ENCODE data around the gene ZNF630. TPM values are rescaled to one million over a fixed set of nuclear protein-coding genes. Genes with fewer than 3 reads are reported as not detected.

ZNF630 gene
- total RNA-seq, 1 experiment from 2014 or later: 3.0 TPM

DNA sequence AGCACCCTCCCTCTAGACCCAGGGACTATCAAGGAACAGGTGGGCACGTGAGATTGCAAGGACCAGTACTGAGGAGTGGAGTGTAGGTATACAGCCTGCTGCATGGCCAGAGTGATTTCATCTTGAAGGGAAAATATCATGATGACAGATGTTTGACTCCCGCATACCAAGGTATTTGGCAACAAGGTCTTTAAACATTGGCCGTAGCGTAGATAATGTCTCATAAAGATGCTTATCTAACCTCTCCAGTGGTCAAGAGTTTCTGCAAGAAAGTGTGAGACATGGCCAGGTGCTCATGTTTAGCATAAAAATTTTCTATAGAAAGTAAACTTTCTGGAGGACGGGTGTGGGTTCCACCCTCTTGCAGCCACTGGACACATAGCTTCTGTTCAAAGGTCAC is 18.7 kb upstream of the ZNF630 start:
- Histone ChIP-seq H3K36me3 (ENCODE audit: control insufficient read depth, insufficient read depth, low read length) (no peaks in the 10 kb centered on the region), H3K4me1 (ENCODE audit: control insufficient read depth, insufficient read depth, low read length) (no peaks in the 10 kb centered on the region), H3K4me3 (ENCODE audit: low read depth in 2 of 2, low read length in 2 of 2) (no peak overlapping the region), H3K27me3 (ENCODE audit: control insufficient read depth, insufficient read depth, low read length) (no peaks in the 10 kb centered on the region), H3K27ac (ENCODE audit: low read length) (no peak overlapping the region), H3K9me3 (ENCODE audit: control insufficient read depth, insufficient read depth, low read depth, low read length) (no peaks in the 10 kb centered on the region)
- ChIA-PET CTCF (no interaction called here), POLR2A (no interaction called here)
- DNase-seq (ENCODE audit: low read depth, low spot score) (no peak), ATAC-seq (no peak; the same call in 1 of the 2 replicates)
- no TSS peak for BruUV-seq (replicated peaks)
- intact Hi-C loops (cut with micrococcal nuclease; ENCODE audit: unreplicated experiment) (no loop called here), in situ Hi-C loops (cut with HindIII; ENCODE audit: low pct_unique_long_range_greater_than_20kb, low sequenced_read_pairs) (no loop called here)
- TF ChIP-seq, protein P1, sequence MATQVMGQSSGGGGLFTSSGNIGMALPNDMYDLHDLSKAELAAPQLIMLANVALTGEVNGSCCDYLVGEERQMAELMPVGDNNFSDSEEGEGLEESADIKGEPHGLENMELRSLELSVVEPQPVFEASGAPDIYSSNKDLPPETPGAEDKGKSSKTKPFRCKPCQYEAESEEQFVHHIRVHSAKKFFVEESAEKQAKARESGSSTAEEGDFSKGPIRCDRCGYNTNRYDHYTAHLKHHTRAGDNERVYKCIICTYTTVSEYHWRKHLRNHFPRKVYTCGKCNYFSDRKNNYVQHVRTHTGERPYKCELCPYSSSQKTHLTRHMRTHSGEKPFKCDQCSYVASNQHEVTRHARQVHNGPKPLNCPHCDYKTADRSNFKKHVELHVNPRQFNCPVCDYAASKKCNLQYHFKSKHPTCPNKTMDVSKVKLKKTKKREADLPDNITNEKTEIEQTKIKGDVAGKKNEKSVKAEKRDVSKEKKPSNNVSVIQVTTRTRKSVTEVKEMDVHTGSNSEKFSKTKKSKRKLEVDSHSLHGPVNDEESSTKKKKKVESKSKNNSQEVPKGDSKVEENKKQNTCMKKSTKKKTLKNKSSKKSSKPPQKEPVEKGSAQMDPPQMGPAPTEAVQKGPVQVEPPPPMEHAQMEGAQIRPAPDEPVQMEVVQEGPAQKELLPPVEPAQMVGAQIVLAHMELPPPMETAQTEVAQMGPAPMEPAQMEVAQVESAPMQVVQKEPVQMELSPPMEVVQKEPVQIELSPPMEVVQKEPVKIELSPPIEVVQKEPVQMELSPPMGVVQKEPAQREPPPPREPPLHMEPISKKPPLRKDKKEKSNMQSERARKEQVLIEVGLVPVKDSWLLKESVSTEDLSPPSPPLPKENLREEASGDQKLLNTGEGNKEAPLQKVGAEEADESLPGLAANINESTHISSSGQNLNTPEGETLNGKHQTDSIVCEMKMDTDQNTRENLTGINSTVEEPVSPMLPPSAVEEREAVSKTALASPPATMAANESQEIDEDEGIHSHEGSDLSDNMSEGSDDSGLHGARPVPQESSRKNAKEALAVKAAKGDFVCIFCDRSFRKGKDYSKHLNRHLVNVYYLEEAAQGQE (IDR thresholded peaks at IDR 0.05; ENCODE audit: insufficient read depth in 1 of 2, low read depth in 2 of 2, low read length in 1 of 2): no peak
- no peak for TF ChIP-seq POLR2AphosphoS5 (IDR thresholded peaks at IDR 0.05; ENCODE audit: low read depth, low read length)
- TF ChIP-seq, protein P2, sequence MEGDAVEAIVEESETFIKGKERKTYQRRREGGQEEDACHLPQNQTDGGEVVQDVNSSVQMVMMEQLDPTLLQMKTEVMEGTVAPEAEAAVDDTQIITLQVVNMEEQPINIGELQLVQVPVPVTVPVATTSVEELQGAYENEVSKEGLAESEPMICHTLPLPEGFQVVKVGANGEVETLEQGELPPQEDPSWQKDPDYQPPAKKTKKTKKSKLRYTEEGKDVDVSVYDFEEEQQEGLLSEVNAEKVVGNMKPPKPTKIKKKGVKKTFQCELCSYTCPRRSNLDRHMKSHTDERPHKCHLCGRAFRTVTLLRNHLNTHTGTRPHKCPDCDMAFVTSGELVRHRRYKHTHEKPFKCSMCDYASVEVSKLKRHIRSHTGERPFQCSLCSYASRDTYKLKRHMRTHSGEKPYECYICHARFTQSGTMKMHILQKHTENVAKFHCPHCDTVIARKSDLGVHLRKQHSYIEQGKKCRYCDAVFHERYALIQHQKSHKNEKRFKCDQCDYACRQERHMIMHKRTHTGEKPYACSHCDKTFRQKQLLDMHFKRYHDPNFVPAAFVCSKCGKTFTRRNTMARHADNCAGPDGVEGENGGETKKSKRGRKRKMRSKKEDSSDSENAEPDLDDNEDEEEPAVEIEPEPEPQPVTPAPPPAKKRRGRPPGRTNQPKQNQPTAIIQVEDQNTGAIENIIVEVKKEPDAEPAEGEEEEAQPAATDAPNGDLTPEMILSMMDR (IDR thresholded peaks at IDR 0.05): no peak
- no peak for TF ChIP-seq SIN3A (IDR thresholded peaks at IDR 0.05; ENCODE audit: borderline replicate concordance, insufficient read depth, low read depth, low read length)
- TF ChIP-seq TCF7L2 (IDR thresholded peaks at IDR 0.05; ENCODE audit: low read depth, low read length): no peak

DNA sequence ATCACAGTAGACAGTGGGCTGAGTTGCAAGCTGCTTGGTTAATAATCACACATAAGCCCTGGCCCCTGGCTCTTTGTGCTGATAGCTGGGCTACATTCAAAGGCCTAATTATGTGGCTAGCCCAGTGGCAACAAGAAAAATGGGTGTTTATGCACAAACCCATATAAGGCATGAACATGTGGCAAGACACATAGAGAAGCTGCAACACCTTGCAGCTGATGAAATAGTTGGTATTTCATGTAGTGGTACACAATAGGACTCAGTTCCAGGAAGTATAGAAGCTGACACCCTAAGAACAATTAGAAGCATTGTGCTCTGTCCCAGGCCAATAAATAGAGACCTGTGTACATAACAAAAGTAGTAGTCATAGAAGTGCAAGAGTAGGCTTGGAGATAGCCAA is 14.6 kb upstream of the ZNF630 start:
- no peak overlapping the region for H3K27ac ChIP-seq (ENCODE audit: low read length)
- ATAC-seq: no peak
- intact Hi-C loops (cut with micrococcal nuclease; ENCODE audit: unreplicated experiment): loop anchor here (10.0 kb wide), 1 partner anchor 419 kb away; the partner anchor contains the start of gene PORCN
- no peak overlapping the region for H3K4me3 ChIP-seq (ENCODE audit: low read depth in 2 of 2, low read length in 2 of 2)
- H3K9me3 ChIP-seq (ENCODE audit: control insufficient read depth, insufficient read depth, low read depth, low read length): no peaks in the 10 kb centered on the region
- in situ Hi-C loops (cut with HindIII; ENCODE audit: low pct_unique_long_range_greater_than_20kb, low sequenced_read_pairs): no loop called here
- no TSS peak for BruUV-seq (replicated peaks)
- no peaks in the 10 kb centered on the region for H3K4me1 ChIP-seq (ENCODE audit: control insufficient read depth, insufficient read depth, low read length)
- H3K36me3 ChIP-seq (ENCODE audit: control insufficient read depth, insufficient read depth, low read length): no peaks in the 10 kb centered on the region
- no peak for DNase-seq (ENCODE audit: low read depth, low spot score)
- CTCF ChIA-PET: no interaction called here
- TF ChIP-seq, protein P2 (IDR thresholded peaks at IDR 0.05): no peak
- TF ChIP-seq TCF7L2 (IDR thresholded peaks at IDR 0.05; ENCODE audit: low read depth, low read length) (no peak), POLR2AphosphoS5 (IDR thresholded peaks at IDR 0.05; ENCODE audit: low read depth, low read length) (no peak), SIN3A (IDR thresholded peaks at IDR 0.05; ENCODE audit: borderline replicate concordance, insufficient read depth, low read depth, low read length) (no peak)
- TF ChIP-seq, protein P1 (IDR thresholded peaks at IDR 0.05; ENCODE audit: insufficient read depth in 1 of 2, low read depth in 2 of 2, low read length in 1 of 2): no peak
- H3K27me3 ChIP-seq (ENCODE audit: control insufficient read depth, insufficient read depth, low read length): no peaks in the 10 kb centered on the region
- POLR2A ChIA-PET: no interaction called here
